HL-60 (cell line): ENCODE results near the gene PLEKHA8.

Source experiments
- CTCF ChIP-seq: IDR thresholded peaks from one replicate; pipeline ENCODE4 v1.5.1; 2011; ENCODE audit warnings: low read length, control low read depth, inconsistent platforms; ENCODE audit not compliant: insufficient read depth
- GABPA ChIP-seq: IDR thresholded peaks from 2 replicates; pipeline ENCODE4 v1.6.1; 2012; ENCODE audit warnings: low read depth
- POLR2AphosphoS5 ChIP-seq: IDR thresholded peaks from 2 replicates; pipeline ENCODE4 v1.6.1; 2012; ENCODE audit warnings: low read depth
- REST ChIP-seq: IDR thresholded peaks from 2 replicates; pipeline ENCODE4 v1.6.1; 2012; ENCODE audit warnings: low read depth; ENCODE audit not compliant: insufficient replicate concordance
- SPI1 ChIP-seq: IDR thresholded peaks from 2 replicates; pipeline ENCODE4 v1.6.1; 2012; ENCODE audit warnings: low read depth, mild to moderate bottlenecking, borderline replicate concordance

GRCh38 chr7:30166841-30167235, 138.6 kb downstream of the PLEKHA8 start:
- TF ChIP-seq CTCF, result no peak
- TF ChIP-seq POLR2AphosphoS5, result no peak
- TF ChIP-seq SPI1, result no peak
- no peak for TF ChIP-seq REST
- TF ChIP-seq GABPA, result no peak
